HG03520 (cell line): ENCODE measurements around the gene COG8.
"Not testable (repeated sequence)": the region's sequence is repeated elsewhere in the genome, so short reads cannot be mapped to it uniquely, and the experiment has no call there.

ENCODE experiments used
- ATAC-seq: cut with Tn5 transposase; IDR thresholded peaks from one replicate; pipeline ENCODE4 v1.9.1; 2021; ENCODE audit warnings: mild to moderate bottlenecking, moderate library complexity; ENCODE audit not compliant: unreplicated experiment

The COG8 gene

GRCh38 chr16:69319826-69320739 is 19.3 kb downstream of the COG8 start:
- ATAC-seq, result no peak

GRCh38 chr16:69319381-69319780 is 20.0 kb downstream of the COG8 start:
- ATAC-seq, result no peak

- no peak for ATAC-seq
Observed at GRCh38 chr16:69318911-69319289, 20.5 kb downstream of the COG8 start.

GRCh38 chr16:69318177-69318910 is 21.0 kb downstream of the COG8 start:
- no peak for ATAC-seq

GRCh38 chr16:69316595-69317034 is 22.7 kb downstream of the COG8 start:
- no peak for ATAC-seq

GRCh38 chr16:69315486-69316311 is 23.7 kb downstream of the COG8 start:
- no peak for ATAC-seq

GRCh38 chr16:69314534-69314933 is 24.8 kb downstream of the COG8 start:
- no peak for ATAC-seq

- no peak for ATAC-seq
Observed at GRCh38 chr16:69313469-69313868, 25.9 kb downstream of the COG8 start.

- ATAC-seq, result peak; percentile 34
Observed at GRCh38 chr16:69311533-69312387, 27.6 kb downstream of the COG8 start.

GRCh38 chr16:69310653-69311532 is 28.5 kb downstream of the COG8 start, which contains the start of gene VPS4A:
TSS of gene VPS4A (plus strand) at chr16:69311350. CDS start at chr16:69311512, 162 bp downstream.
- peak; percentile 91 for ATAC-seq

GRCh38 chr16:69309316-69309715 is 30.0 kb downstream of the COG8 start:
- ATAC-seq, result no peak

- no peak for ATAC-seq
Observed at GRCh38 chr16:69307856-69308255, 31.5 kb downstream of the COG8 start.

GRCh38 chr16:69307091-69307490 is 32.3 kb downstream of the COG8 start:
- ATAC-seq, result no peak

- ATAC-seq, result no peak
Observed at GRCh38 chr16:69306031-69306430, 33.3 kb downstream of the COG8 start.

GRCh38 chr16:69302301-69302700 is 37.1 kb downstream of the COG8 start:
- no peak for ATAC-seq

- no peak for ATAC-seq
Observed at GRCh38 chr16:69301861-69302260, 37.5 kb downstream of the COG8 start.

GRCh38 chr16:69301187-69301586 is 38.2 kb downstream of the COG8 start:
- ATAC-seq, result no peak

- ATAC-seq, result no peak
Observed at GRCh38 chr16:69298261-69298660, 41.1 kb downstream of the COG8 start.

GRCh38 chr16:69296771-69297170 is 42.6 kb downstream of the COG8 start:
- ATAC-seq, result not testable (repeated sequence)
